HL-60/S4 treated with retinoic acid at 250 ng/mL for 4 days and 3 days (cell line): Measurements from ENCODE around the gene FGGY.

Experiments used
- in situ Hi-C: fragments of 300-500 bp; cut with MboI; formaldehyde crosslinking; loops from 2 replicates; pipeline ENCODE4 v1.7.0; 2022; ENCODE audit warnings: low sequenced_read_pairs

The FGGY gene

DNA sequence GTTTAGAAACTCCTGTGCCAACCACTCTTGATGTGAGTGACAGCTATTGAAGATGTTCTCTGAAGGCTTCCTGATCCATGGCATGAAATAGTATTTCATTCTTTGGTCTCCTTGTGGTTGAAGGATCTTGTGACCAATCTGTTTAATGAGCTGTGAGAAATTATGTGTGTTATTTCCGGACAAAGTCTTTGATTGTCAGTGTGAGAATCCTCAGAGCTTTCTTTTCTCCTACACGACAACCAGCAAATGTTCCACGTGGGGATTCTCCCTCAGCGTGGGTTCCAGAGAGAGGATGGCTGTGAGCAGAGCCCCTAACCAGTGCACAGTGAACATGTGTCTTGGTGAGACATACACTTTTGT is 472.8 kb downstream of the FGGY start:
- in situ Hi-C loops = loop anchor here (25.0 kb wide), 1 partner anchor 1257 kb away; no protein-coding TSS in a partner anchor

DNA sequence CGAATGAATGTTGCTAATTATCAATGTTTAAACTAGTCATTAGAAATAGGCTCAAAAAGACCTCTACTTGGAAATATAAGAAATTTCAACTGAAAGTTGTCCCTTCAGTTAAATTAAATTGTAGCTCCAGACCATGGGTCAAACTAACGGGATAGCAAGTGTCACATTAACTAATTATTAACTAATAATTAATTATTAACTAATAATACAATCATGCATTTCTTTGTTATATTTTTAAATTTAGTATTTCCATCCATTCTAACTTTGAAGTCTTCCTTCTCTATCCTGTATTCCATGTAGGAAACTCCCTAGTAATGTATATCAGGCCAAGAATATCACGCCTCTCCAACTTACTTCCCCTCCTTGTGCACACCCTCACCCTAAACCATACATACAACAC is 474.5 kb downstream of the FGGY start:
- in situ Hi-C loops = loop anchor here (25.0 kb wide), 1 partner anchor 1259 kb away; no protein-coding TSS in a partner anchor

DNA sequence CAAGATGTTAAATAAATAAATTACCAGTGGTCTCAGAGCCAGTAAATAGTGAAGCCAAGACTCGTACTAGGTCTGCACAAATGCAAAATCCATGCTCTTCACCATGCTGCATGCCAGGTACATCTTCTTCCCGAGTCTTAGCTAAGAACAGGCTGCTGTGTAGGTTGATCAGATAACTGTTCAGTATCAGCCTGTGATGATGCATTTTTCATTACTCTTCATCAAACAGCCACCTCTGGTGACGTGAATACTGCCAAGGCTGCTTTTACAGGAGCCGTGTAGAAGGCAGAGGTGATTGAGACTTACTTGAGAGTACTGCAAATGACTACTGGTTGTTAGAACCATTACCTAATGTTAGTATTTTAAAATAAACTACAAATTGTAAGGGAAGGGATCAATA is 478.6 kb downstream of the FGGY start:
- in situ Hi-C loops = no loop called here

DNA sequence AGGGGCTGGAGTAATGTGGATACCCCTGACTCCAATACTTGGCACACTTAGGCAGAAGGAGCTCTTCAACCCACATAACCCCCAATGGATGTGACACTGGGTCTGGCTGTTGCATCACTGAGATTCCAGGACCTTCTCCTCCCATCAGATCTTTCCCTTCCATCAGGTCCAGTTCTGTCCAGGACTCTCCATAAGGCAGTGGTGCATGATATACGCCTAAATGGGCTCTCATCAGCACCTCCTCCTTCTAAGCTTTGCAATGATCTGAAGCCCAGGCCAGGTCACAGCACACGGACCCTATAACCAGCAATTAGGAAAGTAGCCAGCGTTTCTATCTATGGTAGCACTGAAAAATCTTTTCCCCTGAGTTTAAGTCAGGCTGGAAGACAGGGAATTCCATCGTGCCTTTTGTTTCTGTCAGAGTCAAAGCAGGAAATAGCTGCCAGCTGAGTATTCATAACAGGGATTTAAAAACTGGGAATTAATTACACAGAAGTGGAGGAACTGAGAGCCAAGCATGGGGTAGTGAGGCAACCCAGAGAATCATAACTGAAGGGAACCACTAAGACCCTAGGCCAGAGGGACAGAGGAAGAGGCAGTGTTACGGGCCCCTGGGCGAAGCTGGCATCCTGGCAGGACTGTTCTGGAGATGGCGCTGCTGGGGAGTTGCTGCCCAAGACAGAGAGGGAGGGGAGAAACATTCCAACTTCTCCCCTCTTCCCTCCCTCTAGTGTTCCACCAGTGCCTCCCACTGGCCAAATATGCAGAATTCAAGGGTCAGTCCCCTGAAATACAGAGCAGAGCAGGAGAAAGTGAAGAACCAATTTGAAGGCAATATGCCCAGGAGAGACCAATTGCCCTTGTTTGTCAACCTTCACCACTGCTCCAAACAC is 480.3 kb downstream of the FGGY start:
- in situ Hi-C loops = no loop called here

DNA sequence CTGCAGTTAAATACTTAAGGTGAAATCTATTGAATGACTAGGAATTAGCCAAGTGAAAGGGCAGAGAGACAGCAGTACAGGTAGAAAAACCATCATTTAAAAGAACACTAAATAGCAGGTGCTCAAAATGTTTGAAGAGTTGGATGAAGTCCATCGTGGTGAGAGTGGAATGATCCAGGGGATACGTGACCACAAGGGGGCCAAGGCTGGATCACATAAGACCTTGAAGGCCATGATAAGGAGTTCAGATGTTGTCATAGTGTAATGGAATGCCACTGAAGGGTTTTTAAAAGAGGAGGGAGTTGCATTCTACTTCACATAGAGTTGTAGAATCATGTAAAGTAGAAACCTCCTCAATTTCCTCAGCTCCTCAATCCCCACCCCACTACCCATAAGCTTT is 483.1 kb downstream of the FGGY start:
- in situ Hi-C loops = no loop called here

DNA sequence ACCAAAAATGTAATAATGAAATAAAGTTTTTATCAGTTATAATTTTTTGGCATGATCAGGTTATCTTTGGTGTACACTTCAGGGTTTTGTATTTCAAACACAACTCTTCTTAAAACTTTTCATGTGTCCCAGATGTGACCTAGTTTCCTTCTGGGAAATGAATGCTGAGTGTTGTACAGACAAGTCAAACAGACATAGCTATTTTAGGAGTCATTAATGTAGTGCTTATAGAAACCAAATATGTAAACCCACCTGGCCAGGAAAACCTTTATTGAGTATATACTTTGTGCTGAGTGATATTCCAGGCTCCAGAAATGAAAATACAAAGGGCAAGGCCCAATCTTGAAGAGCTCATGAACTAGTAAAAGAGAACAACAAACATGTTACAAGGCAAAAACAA is 491.9 kb downstream of the FGGY start:
- in situ Hi-C loops = no loop called here

DNA sequence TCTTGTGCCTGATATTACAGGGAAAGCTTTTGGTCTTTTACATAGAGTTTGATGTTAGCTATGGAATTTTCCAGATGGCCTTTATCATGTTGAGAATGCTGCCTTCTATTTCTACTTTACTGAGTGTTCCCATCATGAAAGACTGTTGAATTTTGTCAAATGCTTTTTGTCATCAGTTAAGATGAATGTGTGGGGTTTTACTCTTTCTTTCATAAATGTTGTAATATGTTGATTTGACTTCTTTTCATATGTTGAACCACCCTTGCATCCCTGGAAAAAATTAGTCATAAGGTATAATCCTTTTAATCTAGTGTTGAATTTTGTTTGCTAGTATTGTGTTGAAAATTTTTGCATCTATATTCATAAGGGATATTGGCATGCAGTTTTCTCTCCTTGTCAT is 501.7 kb downstream of the FGGY start:
- in situ Hi-C loops = no loop called here

DNA sequence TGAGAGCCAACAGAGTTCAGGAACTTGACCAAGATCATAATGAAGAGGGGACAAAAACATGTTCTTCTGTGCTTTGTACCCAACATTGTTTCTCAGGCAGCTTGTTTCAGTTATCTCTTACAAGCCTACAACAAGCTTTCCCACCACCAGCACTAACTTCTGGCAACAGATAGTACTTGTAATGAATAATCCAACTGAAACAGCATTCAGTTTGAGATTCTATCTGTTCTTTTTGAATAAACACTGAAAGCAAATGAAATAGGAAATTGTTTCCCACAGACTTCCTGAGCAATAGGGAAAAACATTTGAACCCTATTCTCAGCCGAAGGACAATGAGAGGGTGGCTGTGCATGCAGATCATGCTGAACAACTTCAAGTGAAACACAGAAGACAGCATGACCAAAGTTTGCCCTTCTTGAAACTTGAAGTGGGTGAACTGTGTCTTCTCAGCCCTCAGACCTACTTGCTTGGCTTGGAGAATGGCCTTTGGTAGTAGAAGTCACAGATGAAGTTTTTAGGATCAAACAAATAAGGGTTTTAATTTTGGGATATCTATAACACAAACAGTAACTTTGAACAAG is 506.7 kb downstream of the FGGY start:
- in situ Hi-C loops = no loop called here

DNA sequence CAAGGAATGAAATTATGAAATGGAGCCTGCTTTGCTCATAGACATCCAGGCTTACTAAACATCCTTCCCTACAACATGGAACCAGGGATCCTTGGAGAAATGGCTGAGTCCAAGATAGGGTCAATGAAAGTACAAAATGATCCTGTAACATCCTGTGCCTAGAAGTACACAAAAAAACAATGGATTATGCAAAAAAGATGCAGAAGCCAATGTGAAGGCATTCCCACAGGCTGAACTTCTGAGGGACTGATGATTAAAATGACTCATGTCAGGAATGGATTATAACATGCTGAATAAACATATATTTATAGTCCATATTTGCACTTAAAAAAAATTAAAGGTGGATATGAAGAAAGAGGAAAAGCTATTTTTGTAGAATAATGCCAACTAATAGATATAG is 507.4 kb downstream of the FGGY start:
- in situ Hi-C loops = no loop called here

DNA sequence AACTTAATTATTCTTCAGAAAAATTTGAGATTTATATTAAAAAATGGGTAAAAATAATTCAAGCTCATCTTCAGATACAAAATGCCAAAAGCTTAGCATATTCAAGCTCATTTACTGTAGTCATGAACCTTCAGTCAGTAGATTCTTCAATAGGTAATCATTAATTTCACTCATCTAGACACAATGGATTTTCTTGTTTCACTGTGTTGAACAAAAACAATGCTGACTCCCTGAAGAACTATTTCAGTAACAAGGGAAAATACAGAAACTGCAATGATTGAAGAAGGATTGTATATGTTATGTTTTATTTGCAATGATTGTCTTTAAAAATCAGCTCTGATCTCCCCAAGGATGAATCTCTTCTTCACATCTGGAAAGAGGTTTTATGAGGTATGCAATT is 508.7 kb downstream of the FGGY start:
- in situ Hi-C loops = no loop called here
